ENCODE results near the gene RNASE8.

Gene RNASE8

DNA sequence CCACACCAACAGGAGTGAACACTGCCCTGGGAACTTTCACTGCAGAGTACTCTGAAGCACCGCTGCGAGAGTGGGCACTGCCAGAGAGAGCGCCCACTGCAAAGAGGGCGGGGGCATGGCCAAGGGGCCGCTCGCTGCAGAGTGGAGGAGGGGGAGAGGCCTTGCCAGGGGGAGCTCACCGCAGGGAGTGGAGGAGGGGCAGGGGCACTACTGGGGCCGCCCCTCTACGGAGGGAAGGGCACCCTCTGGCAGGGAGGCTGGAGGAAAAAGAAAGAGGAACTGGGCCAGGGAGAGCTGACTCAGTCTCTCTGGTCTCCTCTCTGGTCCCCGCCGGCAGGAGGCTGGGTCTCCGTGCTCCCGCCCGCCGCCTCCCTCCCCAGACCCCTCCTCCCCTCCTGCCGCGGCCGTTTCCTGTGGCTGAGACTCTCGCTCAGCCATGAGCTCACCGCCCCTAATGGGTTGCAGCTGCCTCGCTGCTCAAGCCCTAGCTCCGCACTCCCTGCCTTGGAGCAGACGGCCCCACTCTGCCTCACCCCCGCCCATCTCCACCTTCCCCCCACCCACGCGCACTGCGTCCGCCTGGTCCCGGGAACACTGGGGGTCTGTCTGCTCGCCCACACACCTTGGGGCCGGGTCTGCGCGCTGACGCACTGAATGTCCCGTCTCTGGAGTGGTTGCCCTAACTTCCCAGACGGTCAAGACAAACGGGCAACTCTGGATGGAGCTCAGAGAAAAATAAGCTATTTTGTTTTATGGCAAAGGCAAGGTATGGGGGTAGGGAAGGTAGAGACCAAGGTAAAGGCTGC lies 13.8 kb downstream of the RNASE8 start:
- no peaks in the 10 kb centered on the region for H3K36me3 Mint-ChIP-seq (ENCODE audit: low read depth)
- peak overlapping the region; percentile 11 for H3K27ac Mint-ChIP-seq
- peaks cover 50% of the 10 kb centered on the region for H3K27me3 Mint-ChIP-seq
- H3K4me3 Mint-ChIP-seq, result peak overlapping the region; percentile 81
- peaks cover 36% of the 10 kb centered on the region for H3K4me1 Mint-ChIP-seq (ENCODE audit: low read depth)
- no peaks in the 10 kb centered on the region for H3K9me3 Mint-ChIP-seq

GRCh38 chr14:21072031-21072473 lies 14.4 kb downstream of the RNASE8 start:
- peaks cover 44% of the 10 kb centered on the region for H3K27me3 Mint-ChIP-seq
- no peaks in the 10 kb centered on the region for H3K36me3 Mint-ChIP-seq (ENCODE audit: low read depth)
- no peaks in the 10 kb centered on the region for H3K9me3 Mint-ChIP-seq
- H3K4me3 Mint-ChIP-seq, result peak overlapping the region; percentile 81
- H3K27ac Mint-ChIP-seq, result peak overlapping the region; percentile 11
- peaks cover 36% of the 10 kb centered on the region for H3K4me1 Mint-ChIP-seq (ENCODE audit: low read depth)

GRCh38 chr14:21072781-21073339 lies 15.2 kb downstream of the RNASE8 start:
- H3K27me3 Mint-ChIP-seq, result peaks cover 37% of the 10 kb centered on the region
- no peak overlapping the region for H3K27ac Mint-ChIP-seq
- H3K4me1 Mint-ChIP-seq (ENCODE audit: low read depth), result peaks cover 36% of the 10 kb centered on the region
- H3K4me3 Mint-ChIP-seq, result no peak overlapping the region
- H3K9me3 Mint-ChIP-seq, result no peaks in the 10 kb centered on the region
- no peaks in the 10 kb centered on the region for H3K36me3 Mint-ChIP-seq (ENCODE audit: low read depth)

DNA sequence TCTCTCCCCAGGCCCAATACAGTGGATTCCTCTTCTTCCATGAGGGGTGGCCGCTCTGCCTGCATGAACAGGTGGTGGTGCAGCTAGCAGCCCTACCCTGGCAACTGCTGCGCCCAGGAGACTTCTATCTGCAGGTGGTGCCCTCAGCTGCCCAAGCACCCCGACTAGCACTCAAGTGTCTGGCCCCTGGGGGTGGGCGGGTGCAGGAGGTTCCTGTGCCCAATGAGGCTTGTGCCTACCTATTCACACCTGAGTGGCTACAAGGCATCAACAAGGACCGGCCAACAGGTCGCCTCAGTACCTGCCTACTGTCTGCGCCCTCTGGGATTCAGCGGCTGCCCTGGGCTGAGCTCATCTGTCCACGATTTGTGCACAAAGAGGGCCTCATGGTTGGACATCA lies 16.3 kb downstream of the RNASE8 start:
- H3K36me3 Mint-ChIP-seq (ENCODE audit: low read depth), result no peaks in the 10 kb centered on the region
- peaks cover 30% of the 10 kb centered on the region for H3K4me1 Mint-ChIP-seq (ENCODE audit: low read depth)
- no peak overlapping the region for H3K27ac Mint-ChIP-seq
- no peak overlapping the region for H3K4me3 Mint-ChIP-seq
- H3K27me3 Mint-ChIP-seq, result peaks cover 30% of the 10 kb centered on the region
- no peaks in the 10 kb centered on the region for H3K9me3 Mint-ChIP-seq

- Mint-ChIP-seq H3K36me3 (ENCODE audit: low read depth) (no peaks in the 10 kb centered on the region), H3K4me1 (ENCODE audit: low read depth) (peaks cover 23% of the 10 kb centered on the region), H3K9me3 (no peaks in the 10 kb centered on the region), H3K27me3 (peaks cover 23% of the 10 kb centered on the region), H3K27ac (no peak overlapping the region), H3K4me3 (no peak overlapping the region)
These were observed 17.0 kb downstream of the RNASE8 start for GRCh38 chr14:21074398-21075272.

GRCh38 chr14:21075719-21076437 lies 18.3 kb downstream of the RNASE8 start:
- Mint-ChIP-seq H3K9me3 (no peaks in the 10 kb centered on the region), H3K4me1 (ENCODE audit: low read depth) (peaks cover 15% of the 10 kb centered on the region), H3K27ac (no peak overlapping the region), H3K27me3 (peaks cover 19% of the 10 kb centered on the region), H3K36me3 (ENCODE audit: low read depth) (no peaks in the 10 kb centered on the region), H3K4me3 (no peak overlapping the region)

DNA sequence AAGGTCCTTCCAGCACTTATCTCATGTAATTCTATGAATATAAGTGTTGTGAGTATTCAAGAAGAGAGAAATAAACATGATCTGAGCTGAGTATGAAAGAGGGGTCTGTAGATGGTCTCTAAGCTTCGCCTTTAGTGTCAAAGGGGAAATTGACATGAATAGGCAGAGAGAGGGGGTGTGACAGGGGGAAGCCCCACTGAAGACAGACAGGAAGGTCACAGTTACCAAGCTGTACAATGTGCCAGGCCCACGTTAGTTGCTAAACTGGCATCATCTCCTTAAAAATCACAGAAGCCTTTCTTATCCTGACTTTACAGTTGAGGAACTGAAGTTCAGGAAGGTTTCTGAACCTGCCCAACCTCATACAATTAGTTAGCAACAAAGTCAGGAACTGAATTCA lies 20.1 kb downstream of the RNASE8 start:
- no peaks in the 10 kb centered on the region for H3K4me1 Mint-ChIP-seq (ENCODE audit: low read depth)
- no peaks in the 10 kb centered on the region for H3K36me3 Mint-ChIP-seq (ENCODE audit: low read depth)
- H3K9me3 Mint-ChIP-seq, result no peaks in the 10 kb centered on the region
- no peak overlapping the region for H3K27ac Mint-ChIP-seq
- peaks cover 6% of the 10 kb centered on the region for H3K27me3 Mint-ChIP-seq
- H3K4me3 Mint-ChIP-seq, result no peak overlapping the region

DNA sequence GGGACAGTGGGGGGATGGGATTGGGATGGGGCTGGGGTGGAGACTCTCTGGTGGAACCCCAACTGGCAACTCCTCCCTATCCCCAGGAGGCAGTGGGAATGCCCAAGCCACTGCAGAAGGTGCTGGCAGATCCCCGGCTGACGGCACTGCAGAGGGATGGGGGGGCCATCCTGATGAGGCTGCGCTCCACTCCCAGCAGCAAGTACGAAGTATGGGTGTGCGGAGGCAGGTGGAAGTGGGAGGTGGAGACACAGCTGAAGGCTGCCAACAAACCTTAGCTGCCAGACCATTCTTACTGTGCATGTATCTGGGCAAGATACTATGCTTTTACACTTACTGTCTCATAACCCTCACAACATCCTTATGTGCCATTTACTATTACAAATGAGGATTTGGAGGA lies 20.7 kb downstream of the RNASE8 start:
- Mint-ChIP-seq H3K4me1 (ENCODE audit: low read depth) (no peaks in the 10 kb centered on the region), H3K36me3 (ENCODE audit: low read depth) (no peaks in the 10 kb centered on the region), H3K4me3 (no peak overlapping the region), H3K27me3 (peaks cover 3% of the 10 kb centered on the region), H3K27ac (no peak overlapping the region), H3K9me3 (no peaks in the 10 kb centered on the region)

DNA sequence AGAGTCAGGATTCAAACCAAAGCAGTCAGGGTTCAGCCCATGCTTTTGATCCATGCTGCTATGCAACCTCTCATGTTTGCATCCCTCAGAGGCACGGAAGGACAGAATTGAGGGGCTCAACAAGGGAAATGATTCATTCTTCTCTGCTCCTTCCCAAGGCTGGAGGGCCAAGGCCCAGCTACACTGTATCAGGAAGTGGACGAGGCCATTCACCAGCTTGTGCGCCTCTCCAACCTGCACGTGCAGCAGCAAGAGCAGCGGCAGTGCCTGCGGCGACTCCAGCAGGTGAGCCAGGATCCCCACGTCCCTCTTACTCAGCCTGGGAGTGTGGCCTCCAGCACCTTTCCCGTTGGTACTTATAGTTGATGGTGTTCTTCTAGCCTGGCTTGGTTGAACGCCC lies 21.1 kb downstream of the RNASE8 start:
- H3K36me3 Mint-ChIP-seq (ENCODE audit: low read depth), result no peaks in the 10 kb centered on the region
- H3K9me3 Mint-ChIP-seq, result no peaks in the 10 kb centered on the region
- H3K4me3 Mint-ChIP-seq, result no peak overlapping the region
- no peaks in the 10 kb centered on the region for H3K27me3 Mint-ChIP-seq
- H3K27ac Mint-ChIP-seq, result no peak overlapping the region
- H3K4me1 Mint-ChIP-seq (ENCODE audit: low read depth), result no peaks in the 10 kb centered on the region

DNA sequence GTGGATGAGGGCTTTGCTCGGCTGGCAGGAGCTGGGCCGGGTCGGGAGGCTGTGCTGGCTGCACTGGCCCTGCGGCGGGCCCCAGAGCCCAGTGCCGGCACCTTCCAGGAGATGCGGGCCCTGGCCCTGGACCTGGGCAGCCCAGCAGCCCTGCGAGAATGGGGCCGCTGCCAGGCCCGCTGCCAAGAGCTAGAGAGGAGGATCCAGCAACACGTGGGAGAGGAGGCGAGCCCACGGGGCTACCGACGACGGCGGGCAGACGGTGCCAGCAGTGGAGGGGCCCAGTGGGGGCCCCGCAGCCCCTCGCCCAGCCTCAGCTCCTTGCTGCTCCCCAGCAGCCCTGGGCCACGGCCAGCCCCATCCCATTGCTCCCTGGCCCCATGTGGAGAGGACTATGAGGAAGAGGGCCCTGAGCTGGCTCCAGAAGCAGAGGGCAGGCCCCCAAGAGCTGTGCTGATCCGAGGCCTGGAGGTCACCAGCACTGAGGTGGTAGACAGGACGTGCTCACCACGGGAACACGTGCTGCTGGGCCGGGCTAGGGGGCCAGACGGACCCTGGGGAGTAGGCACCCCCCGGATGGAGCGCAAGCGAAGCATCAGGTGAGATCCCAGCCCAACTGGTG lies 24.0 kb downstream of the RNASE8 start:
- Mint-ChIP-seq H3K9me3 (no peaks in the 10 kb centered on the region), H3K27ac (no peak overlapping the region), H3K27me3 (no peaks in the 10 kb centered on the region), H3K4me3 (no peak overlapping the region), H3K36me3 (ENCODE audit: low read depth) (no peaks in the 10 kb centered on the region), H3K4me1 (ENCODE audit: low read depth) (peaks cover 4% of the 10 kb centered on the region)

- H3K4me1 Mint-ChIP-seq (ENCODE audit: low read depth), result peaks cover 22% of the 10 kb centered on the region
- H3K27me3 Mint-ChIP-seq, result no peaks in the 10 kb centered on the region
- H3K4me3 Mint-ChIP-seq, result no peak overlapping the region
- no peaks in the 10 kb centered on the region for H3K36me3 Mint-ChIP-seq (ENCODE audit: low read depth)
- H3K9me3 Mint-ChIP-seq, result no peaks in the 10 kb centered on the region
- H3K27ac Mint-ChIP-seq, result no peak overlapping the region
These were observed 26.1 kb downstream of the RNASE8 start for GRCh38 chr14:21083565-21084325.

- no peak overlapping the region for H3K27ac Mint-ChIP-seq
- H3K36me3 Mint-ChIP-seq (ENCODE audit: low read depth), result no peaks in the 10 kb centered on the region
- H3K27me3 Mint-ChIP-seq, result no peaks in the 10 kb centered on the region
- peaks cover 25% of the 10 kb centered on the region for H3K4me1 Mint-ChIP-seq (ENCODE audit: low read depth)
- no peak overlapping the region for H3K4me3 Mint-ChIP-seq
- no peaks in the 10 kb centered on the region for H3K9me3 Mint-ChIP-seq
These were observed 26.8 kb downstream of the RNASE8 start for GRCh38 chr14:21084396-21084795.

- Mint-ChIP-seq H3K4me1 (ENCODE audit: low read depth) (peaks cover 25% of the 10 kb centered on the region), H3K4me3 (no peak overlapping the region), H3K9me3 (no peaks in the 10 kb centered on the region), H3K27ac (no peak overlapping the region), H3K27me3 (no peaks in the 10 kb centered on the region), H3K36me3 (ENCODE audit: low read depth) (no peaks in the 10 kb centered on the region)
These were observed 27.6 kb downstream of the RNASE8 start for GRCh38 chr14:21084998-21085853.
